Smooth muscle cell (in vitro differentiated cells): ENCODE measurements around the gene ZNF787. TPM values are rescaled to one million over a fixed set of nuclear protein-coding genes. Genes with fewer than 3 reads are reported as not detected.
A peak's percentile ranks its signal among the peaks of the same experiment; 100 is the strongest.

Experiments
- DNase-seq: peaks from one replicate; lab custom pipeline; 2025; ENCODE audit not compliant: unreplicated experiment; lab: John Stamatoyannopoulos, UW
- H2AFZ ChIP-seq: fragments of 200-600 bp; sonication (generic); 2 replicates; pipeline ENCODE4 v1.6.0; 2016; ENCODE audit warnings: antibody characterized with exemption, low read depth, mild to moderate bottlenecking
- H3F3A ChIP-seq: fragments of 200-600 bp; sonication (generic); 2 replicates; pipeline ENCODE4 v1.6.0; 2017; ENCODE audit warnings: antibody characterized with exemption, low read depth
- H3K27ac ChIP-seq: fragments of 200-600 bp; sonication (generic); 2 replicates; pipeline ENCODE4 v1.5.1; 2016; ENCODE audit warnings: low read depth, mild to moderate bottlenecking
- H3K27me3 ChIP-seq: fragments of 200-600 bp; sonication (generic); 2 replicates; pipeline ENCODE4 v1.6.1; 2016; ENCODE audit warnings: low read depth, mild to moderate bottlenecking
- H3K36me3 ChIP-seq: fragments of 200-600 bp; sonication (generic); 2 replicates; pipeline ENCODE4 v1.5.1; 2016; ENCODE audit warnings: low read depth
- H3K4me1 ChIP-seq: fragments of 200-600 bp; sonication (generic); 2 replicates; pipeline ENCODE4 v1.5.1; 2016; ENCODE audit warnings: low read depth
- H3K4me2 ChIP-seq: fragments of 200-600 bp; sonication (generic); 2 replicates; pipeline ENCODE4 v1.6.0; 2016; ENCODE audit warnings: mild to moderate bottlenecking
- H3K4me3 ChIP-seq: fragments of 200-600 bp; sonication (generic); 2 replicates; pipeline ENCODE4 v1.5.1; 2016; ENCODE audit warnings: mild to moderate bottlenecking
- H3K79me2 ChIP-seq: fragments of 200-600 bp; sonication (generic); 2 replicates; pipeline ENCODE4 v1.6.0; 2016; ENCODE audit warnings: low read depth, mild to moderate bottlenecking
- H3K9ac ChIP-seq: fragments of 200-600 bp; sonication (generic); 2 replicates; pipeline ENCODE4 v1.6.0; 2016; ENCODE audit warnings: low read depth
- H3K9me3 ChIP-seq: fragments of 200-600 bp; sonication (generic); replicated peaks from 2 replicates; pipeline ENCODE4 v1.5.1; 2016; ENCODE audit warnings: low read depth
- H4K20me1 ChIP-seq: fragments of 200-600 bp; sonication (generic); 2 replicates; pipeline ENCODE4 v1.6.0; 2016; ENCODE audit warnings: low read depth
- WGBS: methylation state at CpG from one replicate; pipeline ENCODE4 v1.1.7; 2016; ENCODE audit warnings: low lambda C conversion rate; 5-methylcytosine and 5-hydroxymethylcytosine counted together
- polyA plus RNA-seq: library from polyadenylated mRNA; unstranded; fragments of >200 nt; fragmentation: Nextera tagmentation; extraction: Ambion mirVana; gene quantifications from 2 replicates; pipeline ENCODE4 v1.2.1, GENCODE V29; 2016
- total RNA-seq: library from RNA; depleted of rRNA; stranded (reverse); fragments of >200 nt; gene quantifications from 2 replicates; pipeline ENCODE4 v1.2.3, GENCODE V29; 2014
- TF ChIP-seq, protein P1 (sequence below): fragments of 200-600 bp; sonication (generic); IDR thresholded peaks from 2 replicates; pipeline ENCODE4 v1.5.1; 2017; ENCODE audit warnings: borderline replicate concordance, mild to moderate bottlenecking, antibody characterized with exemption; ENCODE audit not compliant: insufficient read depth, poor library complexity, severe bottlenecking

The ZNF787 gene
- total and polyA plus RNA-seq, 2 experiments from 2014 or later: 10.0 to 20.3 TPM

DNA sequence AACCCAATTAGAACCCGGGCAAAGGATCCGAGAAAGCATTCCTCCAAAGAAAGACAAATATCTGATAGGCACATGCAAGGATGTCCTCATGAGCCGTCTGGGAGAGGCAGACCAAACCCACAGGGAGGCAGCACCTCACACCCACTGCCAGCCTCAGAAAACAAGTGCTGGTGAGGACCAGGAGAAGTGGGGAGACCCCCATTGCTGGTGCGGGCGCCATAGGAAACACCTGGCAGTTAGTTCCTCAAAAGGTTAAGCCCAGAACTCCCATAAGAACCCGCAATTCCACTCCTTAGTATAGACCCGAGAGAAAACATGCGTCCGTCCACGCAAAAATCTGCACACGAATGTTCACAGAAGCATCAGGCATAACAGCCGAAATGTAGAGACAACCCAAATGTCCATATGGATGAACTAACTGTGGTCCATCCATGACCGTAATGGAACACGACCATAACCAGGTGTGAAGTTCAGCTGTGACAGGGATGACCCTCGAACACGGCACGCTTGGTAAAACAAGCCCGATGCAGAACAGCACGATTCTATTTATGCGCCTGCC lies 7.9 kb downstream of the ZNF787 start:
- Histone ChIP-seq H3F3A (no peaks in the 10 kb centered on the region), H4K20me1 (peaks cover 100% of the 10 kb centered on the region), H3K9me3 (no peaks in the 10 kb centered on the region), H3K27ac (no peak overlapping the region), H3K9ac (no peak overlapping the region), H3K4me3 (no peak overlapping the region), H3K27me3 (no peaks in the 10 kb centered on the region), H3K79me2 (peaks cover 98% of the 10 kb centered on the region), H3K4me2 (no peak overlapping the region), H2AFZ (no peak overlapping the region), H3K36me3 (no peaks in the 10 kb centered on the region), H3K4me1 (peaks cover 21% of the 10 kb centered on the region)
- TF ChIP-seq, protein P1, sequence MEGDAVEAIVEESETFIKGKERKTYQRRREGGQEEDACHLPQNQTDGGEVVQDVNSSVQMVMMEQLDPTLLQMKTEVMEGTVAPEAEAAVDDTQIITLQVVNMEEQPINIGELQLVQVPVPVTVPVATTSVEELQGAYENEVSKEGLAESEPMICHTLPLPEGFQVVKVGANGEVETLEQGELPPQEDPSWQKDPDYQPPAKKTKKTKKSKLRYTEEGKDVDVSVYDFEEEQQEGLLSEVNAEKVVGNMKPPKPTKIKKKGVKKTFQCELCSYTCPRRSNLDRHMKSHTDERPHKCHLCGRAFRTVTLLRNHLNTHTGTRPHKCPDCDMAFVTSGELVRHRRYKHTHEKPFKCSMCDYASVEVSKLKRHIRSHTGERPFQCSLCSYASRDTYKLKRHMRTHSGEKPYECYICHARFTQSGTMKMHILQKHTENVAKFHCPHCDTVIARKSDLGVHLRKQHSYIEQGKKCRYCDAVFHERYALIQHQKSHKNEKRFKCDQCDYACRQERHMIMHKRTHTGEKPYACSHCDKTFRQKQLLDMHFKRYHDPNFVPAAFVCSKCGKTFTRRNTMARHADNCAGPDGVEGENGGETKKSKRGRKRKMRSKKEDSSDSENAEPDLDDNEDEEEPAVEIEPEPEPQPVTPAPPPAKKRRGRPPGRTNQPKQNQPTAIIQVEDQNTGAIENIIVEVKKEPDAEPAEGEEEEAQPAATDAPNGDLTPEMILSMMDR: no peak
- no peak for DNase-seq
- 91% methylated on average over 20 of the region's 20 CpGs for WGBS

DNA sequence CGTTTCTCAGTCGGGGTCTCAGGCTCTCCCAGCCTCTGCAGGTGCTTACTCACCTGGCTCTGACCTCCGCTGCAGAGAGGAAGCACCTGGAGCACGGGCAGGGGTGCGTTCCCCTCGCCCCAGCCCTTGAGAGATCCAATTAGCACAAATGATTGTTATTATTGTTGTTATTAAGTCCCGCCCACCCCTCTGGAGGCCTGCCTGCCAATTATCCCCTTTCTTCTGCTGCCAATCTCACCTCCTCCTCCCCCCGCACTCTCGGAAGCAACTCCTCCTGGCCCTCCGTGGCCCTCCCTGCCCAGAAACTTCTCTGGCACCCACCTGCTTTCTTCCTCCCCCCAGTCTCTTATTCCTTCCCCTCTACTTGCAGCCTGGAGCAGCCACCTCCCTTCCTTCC lies 8.8 kb downstream of the ZNF787 start:
- Histone ChIP-seq H4K20me1 (peaks cover 100% of the 10 kb centered on the region), H3K27me3 (no peaks in the 10 kb centered on the region), H3K4me1 (peaks cover 21% of the 10 kb centered on the region), H3K9ac (no peak overlapping the region), H2AFZ (no peak overlapping the region), H3K4me3 (no peak overlapping the region), H3K36me3 (no peaks in the 10 kb centered on the region), H3K9me3 (no peaks in the 10 kb centered on the region), H3K27ac (no peak overlapping the region), H3K4me2 (no peak overlapping the region), H3F3A (no peaks in the 10 kb centered on the region), H3K79me2 (peaks cover 97% of the 10 kb centered on the region)
- no peak for DNase-seq
- TF ChIP-seq, protein P1: no peak
- 89% methylated on average over 10 of the region's 10 CpGs for WGBS

DNA sequence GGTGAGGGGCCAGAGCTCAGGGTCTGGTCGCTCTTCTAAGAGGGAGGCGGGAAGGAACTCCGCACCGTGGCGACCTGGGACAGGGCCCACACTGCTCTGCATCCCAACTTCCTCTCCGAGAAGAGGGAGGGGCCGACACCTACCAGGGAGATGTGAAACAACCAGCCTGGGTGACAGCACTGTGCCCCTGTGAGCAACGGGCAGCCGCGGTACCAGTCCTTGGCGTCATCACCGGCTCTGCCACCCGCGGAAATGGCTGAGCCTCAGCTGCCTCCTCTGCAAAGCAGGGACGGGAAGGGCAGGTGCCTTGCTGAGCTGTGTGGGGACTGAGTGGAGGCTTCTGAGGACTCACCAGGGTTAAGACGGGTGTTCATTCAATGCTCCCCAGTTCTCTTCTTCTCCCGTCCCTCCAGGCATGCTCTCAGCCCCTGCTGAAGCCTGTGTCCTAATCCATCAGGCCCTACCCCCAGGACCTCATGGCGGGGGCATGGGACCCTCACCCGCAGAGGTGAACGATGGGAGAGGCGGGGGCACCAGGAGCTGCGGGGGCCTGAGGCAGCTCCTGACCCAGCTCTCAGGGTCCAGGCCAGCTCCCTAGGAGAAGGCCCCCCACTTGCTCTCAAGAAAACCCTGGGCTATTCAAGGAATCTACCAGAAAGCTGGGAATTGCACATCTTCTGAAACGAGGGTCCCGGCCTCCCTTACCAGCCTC lies 9.3 kb downstream of the ZNF787 start:
- H3F3A ChIP-seq: no peaks in the 10 kb centered on the region
- peaks cover 21% of the 10 kb centered on the region for H3K4me1 ChIP-seq
- TF ChIP-seq, protein P1: no peak
- no peaks in the 10 kb centered on the region for H3K36me3 ChIP-seq
- no peak overlapping the region for H3K4me2 ChIP-seq
- no peak overlapping the region for H3K9ac ChIP-seq
- no peak overlapping the region for H2AFZ ChIP-seq
- H3K79me2 ChIP-seq: peaks cover 97% of the 10 kb centered on the region
- peaks cover 100% of the 10 kb centered on the region for H4K20me1 ChIP-seq
- H3K9me3 ChIP-seq: no peaks in the 10 kb centered on the region
- H3K27ac ChIP-seq: peak overlapping the region; percentile 13
- WGBS: 81% methylated on average over 24 of the region's 24 CpGs
- no peaks in the 10 kb centered on the region for H3K27me3 ChIP-seq
- no peak overlapping the region for H3K4me3 ChIP-seq
- no peak for DNase-seq
